DOHH2 (cell line): Measurements from ENCODE around the gene SEH1L.

Experiments
- H3F3A ChIP-seq: fragments of 200-600 bp; sonication (generic), shearing (Covaris generic); 2 replicates; pipeline ENCODE4 v1.6.0; 2016; ENCODE audit warnings: antibody characterized with exemption, mild to moderate bottlenecking; ENCODE audit not compliant: control insufficient read depth, insufficient read depth
- H3K27ac ChIP-seq: fragments of 200-600 bp; sonication (generic); 2 replicates; pipeline ENCODE4 v1.5.1; 2014; ENCODE audit warnings: low read depth, mild to moderate bottlenecking, low read length, moderate library complexity
- H3K27me3 ChIP-seq: fragments of 200-600 bp; sonication (generic); 2 replicates; pipeline ENCODE4 v1.6.1; 2014; ENCODE audit warnings: mild to moderate bottlenecking, low read length, mixed read lengths; ENCODE audit not compliant: control insufficient read depth
- H3K36me3 ChIP-seq: fragments of 200-600 bp; sonication (generic); 2 replicates; pipeline ENCODE4 v1.6.1; 2014; ENCODE audit warnings: mild to moderate bottlenecking, low read length, moderate library complexity, mixed read lengths; ENCODE audit not compliant: control insufficient read depth
- H3K4me1 ChIP-seq: fragments of 200-600 bp; sonication (generic); 2 replicates; pipeline ENCODE4 v1.6.1; 2014; ENCODE audit warnings: mild to moderate bottlenecking, low read length, mixed read lengths; ENCODE audit not compliant: control insufficient read depth
- H3K4me2 ChIP-seq: fragments of 200-600 bp; sonication (generic); 2 replicates; pipeline ENCODE4 v1.6.0; 2014; ENCODE audit warnings: mild to moderate bottlenecking, low read length, moderate library complexity
- H3K4me3 ChIP-seq: fragments of 200-600 bp; sonication (generic); 2 replicates; pipeline ENCODE4 v1.5.1; 2014; ENCODE audit warnings: mild to moderate bottlenecking, low read length, mixed read lengths
- H3K79me2 ChIP-seq: fragments of 200-600 bp; sonication (generic); 2 replicates; pipeline ENCODE4 v1.6.1; 2014; ENCODE audit warnings: mild to moderate bottlenecking, low read length, mixed read lengths; ENCODE audit not compliant: control insufficient read depth
- H3K9me2 ChIP-seq: fragments of 200-600 bp; sonication (generic); replicated peaks from 2 replicates; pipeline ENCODE4 v1.6.1; 2014; ENCODE audit warnings: mild to moderate bottlenecking, low read length, mixed read lengths; ENCODE audit not compliant: control insufficient read depth
- H3K9me3 ChIP-seq: fragments of 200-600 bp; sonication (generic); 2 replicates; pipeline ENCODE4 v1.6.1; 2014; ENCODE audit warnings: antibody characterized with exemption, low read length, mixed read lengths; ENCODE audit not compliant: control insufficient read depth, insufficient read depth
- H4K20me1 ChIP-seq: fragments of 200-600 bp; sonication (generic); 2 replicates; pipeline ENCODE4 v1.6.0; 2014; ENCODE audit warnings: low read depth, mild to moderate bottlenecking, antibody characterized with exemption, low read length, moderate library complexity; ENCODE audit not compliant: control insufficient read depth, insufficient read depth
- CTCF ChIP-seq: fragments of 200-600 bp; sonication (generic); IDR thresholded peaks from one replicate; pipeline ENCODE4 v1.5.1; 2014; ENCODE audit warnings: antibody characterized with exemption, mild to moderate bottlenecking, low read depth, low read length; ENCODE audit not compliant: poor library complexity, severe bottlenecking
- EZH2phosphoT487 ChIP-seq: fragments of 200-600 bp; sonication (generic); IDR thresholded peaks from 2 replicates; pipeline ENCODE4 v1.6.1; 2017; ENCODE audit warnings: borderline replicate concordance, mild to moderate bottlenecking, antibody characterized with exemption, low read length, moderate library complexity, mixed read lengths

SEH1L gene

DNA sequence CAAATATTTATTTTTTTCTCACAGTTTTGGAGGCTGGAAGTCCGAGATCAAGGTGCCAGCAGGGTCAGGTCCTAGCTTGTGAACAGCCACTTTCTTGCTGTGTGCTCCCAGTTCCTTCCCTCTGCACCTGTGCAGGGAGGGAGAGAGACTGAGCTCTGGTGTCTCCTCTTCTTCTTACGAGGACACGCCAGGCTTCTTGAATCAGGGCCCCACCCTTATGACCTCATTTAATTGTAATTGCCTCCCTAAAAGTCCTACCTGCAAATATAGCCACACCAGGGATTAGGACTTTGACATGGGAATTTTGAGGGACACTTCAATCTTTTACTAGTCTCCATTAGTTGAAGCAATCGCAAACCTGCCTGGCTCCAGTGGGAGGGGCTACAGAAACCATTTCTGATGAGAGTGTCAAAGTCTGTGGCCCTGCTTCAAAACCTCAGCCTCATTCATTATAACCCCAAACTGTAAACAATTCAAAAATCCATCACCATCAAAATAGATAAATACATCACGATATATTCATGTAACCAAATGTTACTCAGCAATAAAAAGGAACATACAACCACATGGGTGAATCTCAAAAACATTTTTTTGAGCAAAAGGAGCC is 18.2 kb upstream of the SEH1L start:
- Histone ChIP-seq H4K20me1 (no peaks in the 10 kb centered on the region), H3K36me3 (no peaks in the 10 kb centered on the region), H3K4me2 (no peak overlapping the region), H3K9me3 (no peaks in the 10 kb centered on the region), H3F3A (no peaks in the 10 kb centered on the region), H3K27me3 (peaks cover 22% of the 10 kb centered on the region), H3K4me3 (no peak overlapping the region), H3K9me2 (no peaks in the 10 kb centered on the region), H3K4me1 (no peaks in the 10 kb centered on the region), H3K79me2 (no peaks in the 10 kb centered on the region), H3K27ac (no peak overlapping the region)
- TF ChIP-seq EZH2phosphoT487 (no peak), CTCF (no peak)

GRCh38 chr18:12930376-12930775 is 17.4 kb upstream of the SEH1L start:
- Histone ChIP-seq H3K36me3 (no peaks in the 10 kb centered on the region), H3K4me2 (no peak overlapping the region)

GRCh38 chr18:12930908-12931307 is 16.9 kb upstream of the SEH1L start:
- no peak for TF ChIP-seq CTCF
- no peak for TF ChIP-seq EZH2phosphoT487
- H3K4me3 ChIP-seq = no peak overlapping the region
- H3K27ac ChIP-seq = no peak overlapping the region
- H3K9me2 ChIP-seq = no peaks in the 10 kb centered on the region
- no peaks in the 10 kb centered on the region for H3K4me1 ChIP-seq
- no peaks in the 10 kb centered on the region for H3K79me2 ChIP-seq
- H3F3A ChIP-seq = no peaks in the 10 kb centered on the region
- no peak overlapping the region for H3K4me2 ChIP-seq
- H3K36me3 ChIP-seq = no peaks in the 10 kb centered on the region
- no peaks in the 10 kb centered on the region for H4K20me1 ChIP-seq
- no peaks in the 10 kb centered on the region for H3K9me3 ChIP-seq
- H3K27me3 ChIP-seq = peaks cover 27% of the 10 kb centered on the region

More at GRCh38 chr18:12930376-12930775, 17.4 kb upstream of the SEH1L start:
- Histone ChIP-seq H3K9me3 (no peaks in the 10 kb centered on the region), H4K20me1 (no peaks in the 10 kb centered on the region), H3F3A (no peaks in the 10 kb centered on the region), H3K79me2 (no peaks in the 10 kb centered on the region), H3K4me3 (no peak overlapping the region), H3K27me3 (peaks cover 27% of the 10 kb centered on the region), H3K4me1 (no peaks in the 10 kb centered on the region), H3K9me2 (no peaks in the 10 kb centered on the region), H3K27ac (no peak overlapping the region)
- TF ChIP-seq EZH2phosphoT487 (no peak), CTCF (no peak)

DNA sequence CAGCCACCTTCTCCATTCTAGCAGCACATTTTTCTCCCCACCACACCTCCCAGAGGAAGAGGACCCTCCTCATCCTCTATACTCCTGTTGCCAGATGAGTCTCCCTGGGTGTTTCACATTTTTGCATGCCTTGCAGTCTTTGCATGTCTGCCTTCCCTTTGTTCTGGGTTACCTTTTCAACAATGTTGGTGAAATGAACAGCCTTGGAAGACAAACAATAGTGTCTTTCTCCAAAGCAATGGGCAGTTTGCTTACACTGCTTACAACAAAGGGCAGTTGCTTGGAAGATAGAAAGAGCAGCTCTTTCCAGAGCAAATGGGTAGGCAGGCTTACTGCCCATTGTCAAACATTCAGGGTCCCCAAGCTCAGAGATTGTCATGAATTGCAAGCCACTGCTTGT is 14.5 kb upstream of the SEH1L start:
- no peak overlapping the region for H3K4me3 ChIP-seq
- no peak overlapping the region for H3K4me2 ChIP-seq
- H4K20me1 ChIP-seq = no peaks in the 10 kb centered on the region
- H3K36me3 ChIP-seq = no peaks in the 10 kb centered on the region
- no peaks in the 10 kb centered on the region for H3K79me2 ChIP-seq
- no peaks in the 10 kb centered on the region for H3K9me3 ChIP-seq
- peaks cover 30% of the 10 kb centered on the region for H3K27me3 ChIP-seq
- no peaks in the 10 kb centered on the region for H3K4me1 ChIP-seq
- TF ChIP-seq EZH2phosphoT487 = no peak
- no peak for TF ChIP-seq CTCF
- no peak overlapping the region for H3K27ac ChIP-seq
- H3F3A ChIP-seq = no peaks in the 10 kb centered on the region
- no peaks in the 10 kb centered on the region for H3K9me2 ChIP-seq
